ENCODE data around the gene KDM7A.
A peak's percentile ranks its signal among the peaks of the same experiment; 100 is the strongest.
"Not testable (repeated sequence)": the region's sequence is repeated elsewhere in the genome, so short reads cannot be mapped to it uniquely, and the experiment has no call there.

KDM7A gene

DNA sequence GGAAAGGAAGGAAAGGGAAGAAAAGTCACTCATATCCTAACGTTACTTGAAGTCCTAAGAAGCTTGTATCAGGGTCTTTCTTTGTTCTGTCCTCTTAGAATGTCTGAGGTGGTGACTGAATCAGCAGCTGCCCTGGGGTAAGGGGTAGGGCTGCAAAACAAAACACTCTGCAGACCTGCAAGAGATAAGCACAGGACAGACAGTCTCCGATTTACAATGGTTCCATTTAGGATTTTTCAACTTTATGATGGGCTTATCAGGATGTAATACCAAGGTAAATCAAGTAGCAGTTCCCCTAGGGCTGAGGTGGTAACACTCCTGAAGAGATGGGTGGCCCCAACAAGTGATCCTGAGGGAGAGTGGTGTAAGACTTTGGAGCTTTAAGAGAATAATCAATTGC lies 16.5 kb downstream of the KDM7A start:
- no peak for DNase-seq (ENCODE audit: low spot score)

DNA sequence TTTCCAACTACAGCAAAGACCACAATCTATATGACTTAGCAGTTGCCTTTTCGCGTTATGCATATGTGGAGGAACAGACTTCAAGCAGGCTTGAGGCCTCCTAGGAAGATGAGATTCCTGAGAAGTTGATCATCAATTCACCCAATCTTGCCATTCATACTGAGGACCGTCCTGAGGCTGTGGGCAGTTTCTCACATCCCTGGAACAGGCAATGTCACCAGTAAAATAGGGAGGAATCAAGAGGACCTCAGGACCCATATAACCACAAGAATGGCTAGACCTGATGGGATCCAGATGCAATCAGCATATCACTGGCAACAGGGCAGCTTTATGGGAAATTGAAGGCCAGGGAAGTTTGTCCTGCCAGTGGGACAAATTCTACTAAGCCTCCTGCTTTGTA lies 17.3 kb downstream of the KDM7A start:
- DNase-seq (ENCODE audit: low spot score): no peak

GRCh38 chr7:140156460-140157080 lies 20.2 kb downstream of the KDM7A start:
- DNase-seq (ENCODE audit: low spot score): peak; percentile 26

GRCh38 chr7:140155428-140155827 lies 21.4 kb downstream of the KDM7A start:
- DNase-seq (ENCODE audit: low spot score): no peak

GRCh38 chr7:140153666-140154161 lies 23.1 kb downstream of the KDM7A start:
- no peak for DNase-seq (ENCODE audit: low spot score)

DNA sequence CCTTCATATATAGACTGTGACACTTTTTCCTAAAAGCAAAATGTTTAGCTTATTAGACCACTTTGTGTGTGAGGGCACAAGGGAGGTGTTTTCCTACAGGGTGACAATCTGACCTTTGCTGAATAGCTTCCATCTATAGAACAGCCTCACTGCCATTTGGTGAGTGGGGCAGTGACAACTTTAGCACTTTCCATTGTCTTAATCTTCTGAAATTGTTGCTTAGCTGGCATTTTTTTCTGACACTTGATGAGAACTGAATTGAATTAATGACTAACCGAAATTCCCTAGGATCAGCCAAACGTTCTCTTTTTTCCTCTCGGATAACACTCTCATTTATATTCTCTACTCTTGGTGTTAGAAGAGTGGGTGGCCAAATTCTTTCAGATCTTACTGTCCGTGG lies 30.2 kb downstream of the KDM7A start:
- DNase-seq (ENCODE audit: low spot score): no peak

GRCh38 chr7:140145709-140146108 lies 31.1 kb downstream of the KDM7A start:
- DNase-seq (ENCODE audit: low spot score): no peak

GRCh38 chr7:140144821-140145220 lies 32.0 kb downstream of the KDM7A start:
- DNase-seq (ENCODE audit: low spot score): no peak

- no peak for DNase-seq (ENCODE audit: low spot score)
Observed at GRCh38 chr7:140143997-140144396, 32.8 kb downstream of the KDM7A start.

GRCh38 chr7:140142031-140142430 lies 34.8 kb downstream of the KDM7A start:
- DNase-seq (ENCODE audit: low spot score): no peak

DNA sequence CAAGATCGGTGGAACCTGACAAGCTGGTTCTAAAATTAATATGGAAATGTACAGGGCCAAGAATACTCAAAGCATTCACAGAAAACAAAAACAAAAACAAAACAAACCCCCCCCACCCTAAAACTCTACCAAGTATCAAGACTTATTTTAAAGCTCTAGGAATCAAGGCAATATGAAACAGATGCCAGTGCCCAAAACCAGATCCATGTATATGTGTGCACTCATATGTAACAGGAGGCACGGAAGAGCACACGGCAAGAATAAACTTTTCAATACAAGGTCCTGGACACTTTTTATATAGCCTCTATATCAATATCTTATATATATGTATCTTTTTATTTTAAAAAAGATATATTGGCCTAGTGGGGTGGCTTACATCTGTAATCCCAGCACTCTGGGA lies 35.5 kb downstream of the KDM7A start:
- no peak for DNase-seq (ENCODE audit: low spot score)

GRCh38 chr7:140137078-140137477 lies 39.7 kb downstream of the KDM7A start:
- no peak for DNase-seq (ENCODE audit: low spot score)

DNA sequence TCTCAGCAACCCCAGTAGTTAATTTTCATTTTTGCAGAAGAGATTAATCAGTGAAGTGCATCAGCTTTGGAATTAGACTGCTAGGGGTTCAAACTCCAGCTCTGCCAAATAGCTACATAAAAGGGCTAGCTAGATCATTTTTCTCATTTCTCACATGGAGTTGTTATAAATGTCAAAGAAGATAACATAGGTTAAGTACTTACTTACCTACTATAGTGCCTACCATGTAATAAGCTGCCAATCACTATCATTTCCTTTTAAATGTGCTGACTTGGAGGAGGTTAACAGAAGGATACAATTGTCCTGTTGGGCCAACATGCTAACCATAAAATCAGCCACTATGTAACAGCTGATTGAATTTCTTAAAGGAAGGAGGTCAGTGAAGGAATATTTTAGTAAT lies 40.7 kb downstream of the KDM7A start:
- DNase-seq (ENCODE audit: low spot score): no peak

DNA sequence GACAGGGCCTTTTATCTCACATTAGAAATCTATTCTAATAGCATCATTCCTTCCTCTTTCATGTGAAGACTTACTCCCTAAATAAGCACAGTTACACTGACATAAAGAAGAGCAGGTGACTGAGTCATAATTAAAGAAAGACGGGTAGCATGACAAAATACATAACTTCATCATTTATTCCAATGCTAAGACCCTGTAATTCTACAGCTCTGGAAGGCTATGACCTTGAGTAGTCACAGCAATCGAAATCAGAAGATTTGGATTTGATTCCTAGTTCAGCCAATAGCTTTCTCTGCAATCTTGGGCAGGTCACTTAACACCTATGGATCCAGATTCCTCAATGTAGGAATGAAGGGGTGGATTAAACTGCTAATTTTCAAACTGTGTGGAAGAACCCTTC lies 42.7 kb downstream of the KDM7A start:
- no peak for DNase-seq (ENCODE audit: low spot score)

DNA sequence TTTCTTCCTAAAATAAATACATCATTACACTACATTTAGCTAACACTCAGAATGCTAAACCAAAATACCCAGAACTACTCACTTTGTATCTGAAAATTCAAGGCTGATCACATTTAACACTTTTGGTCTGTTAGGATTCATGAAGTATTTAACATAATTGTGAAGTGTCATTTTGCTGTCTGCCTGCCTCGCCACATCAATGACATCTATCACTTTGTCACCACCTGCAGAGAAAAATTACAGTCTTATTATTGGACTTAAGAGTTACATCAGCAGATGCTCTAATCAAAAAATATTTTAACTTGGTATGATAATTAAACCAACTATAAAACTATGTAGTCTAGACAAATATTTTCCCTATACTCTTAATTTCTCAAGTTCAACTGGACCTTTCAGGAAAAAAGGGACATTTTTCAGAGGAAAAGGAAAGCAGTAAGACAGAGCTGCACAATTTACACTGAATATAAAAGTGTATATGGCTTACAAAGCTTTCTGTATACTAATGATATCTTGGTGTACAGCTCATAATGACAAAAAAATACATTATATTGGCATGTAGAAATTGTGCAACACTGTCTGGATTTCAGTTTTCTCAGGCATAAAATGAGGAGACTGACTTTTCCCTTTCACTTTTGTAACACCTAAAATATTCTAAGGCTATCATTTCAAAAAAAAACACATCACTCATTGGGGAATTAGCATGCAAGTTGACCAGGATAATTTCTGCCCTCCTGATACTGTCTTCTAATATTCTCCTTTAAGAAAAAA lies 49.2 kb downstream of the KDM7A start:
- no peak for DNase-seq (ENCODE audit: low spot score)

DNA sequence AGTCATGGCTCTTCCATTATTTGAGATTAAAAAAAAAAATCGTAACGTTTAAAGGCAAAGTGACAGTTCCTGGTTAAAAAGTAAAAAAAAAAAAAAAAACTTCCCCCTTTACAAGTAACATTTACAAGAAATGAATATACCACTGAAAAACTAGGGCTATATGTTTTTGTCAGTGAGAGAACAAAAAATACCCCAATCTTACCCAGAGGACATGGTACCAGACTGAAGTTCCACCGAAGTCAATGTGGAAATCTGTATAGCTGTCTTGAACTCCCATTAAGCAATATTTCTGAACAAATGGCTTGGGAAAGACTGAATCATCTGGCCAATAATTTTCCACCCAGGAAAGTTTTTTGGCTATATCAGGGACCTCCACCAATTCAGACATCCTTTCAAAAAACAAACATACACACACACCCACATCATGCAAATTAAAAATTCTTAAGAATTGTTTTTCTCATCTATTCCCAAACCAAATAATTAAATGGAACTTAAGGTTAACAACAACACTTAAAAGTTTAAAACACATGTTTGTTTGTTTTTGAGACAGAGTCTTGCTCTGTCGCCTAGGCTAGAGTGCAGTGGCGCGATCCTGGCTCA lies 50.2 kb downstream of the KDM7A start:
- no peak for DNase-seq (ENCODE audit: low spot score)

DNA sequence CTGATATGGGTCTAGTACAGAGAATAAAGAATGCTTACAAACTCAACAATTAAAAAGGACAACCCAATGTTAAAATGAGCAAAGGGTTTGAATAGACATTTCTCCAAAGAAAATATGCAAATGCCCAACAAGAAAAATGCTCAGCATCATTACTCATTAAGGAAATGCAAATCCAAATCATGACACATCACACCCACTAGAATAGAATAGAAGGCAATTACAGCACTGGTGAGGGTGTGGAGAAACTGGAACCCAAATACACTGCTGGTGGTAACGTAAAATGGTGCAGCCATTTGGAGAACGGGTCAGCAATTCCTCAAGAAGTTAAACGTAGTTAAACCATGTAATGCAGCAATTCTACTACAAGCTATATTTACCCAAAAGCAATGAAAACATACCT lies 53.8 kb downstream of the KDM7A start:
- DNase-seq (ENCODE audit: low spot score): no peak

DNA sequence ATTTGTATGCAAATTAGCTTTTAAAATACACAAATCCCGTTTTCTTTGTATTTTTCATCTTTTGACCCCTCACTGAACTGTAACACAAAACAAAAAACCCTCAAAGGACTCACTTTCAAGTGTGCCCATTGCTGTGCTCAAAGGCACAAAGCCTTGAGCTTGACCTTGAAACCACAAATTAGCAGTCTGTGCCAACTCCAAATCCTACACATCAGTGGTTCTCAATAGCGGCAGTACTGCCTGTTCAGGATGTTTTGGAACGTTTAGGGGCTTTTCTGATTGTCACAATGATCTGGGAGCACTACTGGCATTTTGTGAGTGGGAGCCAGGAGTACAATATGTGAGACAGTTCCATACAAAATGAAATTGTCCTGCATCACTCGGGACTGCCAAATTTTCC lies 55.5 kb downstream of the KDM7A start:
- DNase-seq (ENCODE audit: low spot score): no peak

- DNase-seq (ENCODE audit: low spot score): not testable (repeated sequence)
Observed at GRCh38 chr7:140114817-140115216, 62.0 kb downstream of the KDM7A start.

DNA sequence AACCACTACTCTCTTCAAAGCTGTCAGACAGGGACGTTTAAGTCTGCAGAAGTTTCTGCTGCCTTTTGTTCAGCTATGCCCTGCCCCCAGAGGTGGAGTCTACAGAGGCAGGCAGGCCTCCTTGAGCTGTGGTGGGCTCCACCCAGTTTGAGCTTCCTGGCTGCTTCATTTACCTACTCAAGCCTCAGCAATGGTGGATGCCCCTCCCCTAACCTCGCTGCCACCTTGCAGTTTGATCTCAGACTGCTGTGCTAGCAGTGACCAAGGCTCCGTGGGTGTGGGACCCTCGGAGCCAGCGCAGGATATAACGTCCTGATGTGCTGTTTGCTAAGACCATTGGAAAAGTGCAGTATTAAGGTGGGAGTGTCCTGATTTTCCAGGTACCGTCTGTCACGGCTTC lies 68.0 kb downstream of the KDM7A start:
- not testable (repeated sequence) for DNase-seq (ENCODE audit: low spot score)

DNA sequence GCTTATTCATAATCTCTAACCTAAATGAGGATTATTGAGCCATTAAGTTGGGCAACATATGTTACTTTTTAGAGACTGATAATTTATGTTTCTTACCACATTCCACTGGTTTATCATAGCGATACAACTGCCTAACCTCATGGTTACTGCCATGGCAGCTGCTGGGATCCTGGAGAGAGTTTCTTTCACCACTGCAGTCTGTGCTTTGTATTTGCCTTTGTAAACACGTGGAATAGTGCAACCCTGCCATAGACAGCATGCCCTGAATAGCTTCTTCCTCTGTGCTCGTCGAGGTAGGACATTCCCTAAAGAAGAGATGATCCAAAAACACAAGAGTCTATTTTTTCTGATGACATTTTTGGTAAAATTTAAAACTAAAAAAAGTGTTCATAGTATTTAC lies 80.3 kb downstream of the KDM7A start:
- DNase-seq (ENCODE audit: low spot score): no peak

DNA sequence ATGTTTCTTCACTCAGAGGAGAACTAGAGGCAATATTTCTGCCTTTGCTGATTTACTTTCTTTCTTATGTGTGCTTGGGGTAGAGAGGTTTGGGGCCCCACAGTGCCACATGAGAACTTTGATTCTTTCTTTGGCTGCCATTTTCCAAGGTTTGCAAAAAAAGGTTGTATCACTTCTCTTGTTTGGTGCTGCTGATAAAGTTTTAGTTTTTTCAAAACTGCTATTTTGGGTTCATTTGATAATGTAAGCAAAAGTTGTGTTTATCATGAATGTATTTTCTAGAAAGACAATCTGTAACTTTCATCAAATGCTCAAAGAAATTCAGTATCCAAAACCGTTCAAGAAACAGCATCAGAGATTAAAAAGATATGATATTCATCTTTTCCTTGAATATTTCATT lies 83.4 kb downstream of the KDM7A start:
- no peak for DNase-seq (ENCODE audit: low spot score)

GRCh38 chr7:140085447-140085846 lies 91.3 kb downstream of the KDM7A start:
- no peak for DNase-seq (ENCODE audit: low spot score)

Measured in hematopoietic multipotent progenitor cell treated with erythropoietin and hydrocortisone succinate and interleukin-3 and kit ligand, for 15 days (in vitro differentiated cells).